ENCODE data around the gene VSIG4.

DNA sequence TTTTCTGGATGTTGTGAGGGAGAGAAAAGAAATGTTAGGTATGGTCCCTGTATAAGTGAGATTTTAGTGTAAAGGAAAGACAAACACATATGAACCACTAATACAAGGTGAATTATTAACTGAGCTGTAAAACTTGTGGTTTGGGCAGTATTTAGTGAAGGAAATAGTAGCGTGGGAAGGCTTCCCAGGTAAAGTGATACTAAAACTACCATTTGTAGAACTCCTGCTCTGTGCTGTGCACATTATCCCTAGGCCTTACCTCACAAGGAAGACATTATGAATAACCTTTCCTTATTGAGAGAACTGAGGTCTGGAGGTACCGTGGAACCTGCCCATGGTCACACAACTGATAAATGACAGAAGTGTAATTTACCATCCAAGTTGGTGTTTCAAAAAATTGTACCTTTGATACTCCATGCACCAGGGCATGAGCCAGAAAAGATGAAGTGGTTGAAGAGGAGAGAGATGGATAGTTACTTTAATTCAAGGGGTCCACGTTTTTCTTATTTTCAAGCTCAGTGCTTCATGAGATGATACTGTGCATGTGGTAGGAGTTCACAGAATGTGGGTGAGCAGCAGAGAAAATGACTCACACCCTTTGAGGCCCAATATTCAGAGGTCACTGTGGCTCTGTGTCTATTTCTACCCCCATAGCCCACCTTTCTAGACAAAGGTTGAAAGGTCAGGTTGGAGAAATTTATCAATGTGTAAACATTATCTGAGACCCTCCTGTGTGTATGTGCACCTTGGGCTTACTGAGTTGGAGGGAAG lies 2.6 kb upstream of the VSIG4 start:
- TF ChIP-seq, protein P1, sequence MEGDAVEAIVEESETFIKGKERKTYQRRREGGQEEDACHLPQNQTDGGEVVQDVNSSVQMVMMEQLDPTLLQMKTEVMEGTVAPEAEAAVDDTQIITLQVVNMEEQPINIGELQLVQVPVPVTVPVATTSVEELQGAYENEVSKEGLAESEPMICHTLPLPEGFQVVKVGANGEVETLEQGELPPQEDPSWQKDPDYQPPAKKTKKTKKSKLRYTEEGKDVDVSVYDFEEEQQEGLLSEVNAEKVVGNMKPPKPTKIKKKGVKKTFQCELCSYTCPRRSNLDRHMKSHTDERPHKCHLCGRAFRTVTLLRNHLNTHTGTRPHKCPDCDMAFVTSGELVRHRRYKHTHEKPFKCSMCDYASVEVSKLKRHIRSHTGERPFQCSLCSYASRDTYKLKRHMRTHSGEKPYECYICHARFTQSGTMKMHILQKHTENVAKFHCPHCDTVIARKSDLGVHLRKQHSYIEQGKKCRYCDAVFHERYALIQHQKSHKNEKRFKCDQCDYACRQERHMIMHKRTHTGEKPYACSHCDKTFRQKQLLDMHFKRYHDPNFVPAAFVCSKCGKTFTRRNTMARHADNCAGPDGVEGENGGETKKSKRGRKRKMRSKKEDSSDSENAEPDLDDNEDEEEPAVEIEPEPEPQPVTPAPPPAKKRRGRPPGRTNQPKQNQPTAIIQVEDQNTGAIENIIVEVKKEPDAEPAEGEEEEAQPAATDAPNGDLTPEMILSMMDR (IDR thresholded peaks at IDR 0.05): no peak
- no peak for TF ChIP-seq POLR2A (IDR thresholded peaks at IDR 0.05)

Data from body of pancreas (tissue), 4 donors.